Testis (tissue), 3 donors: ENCODE results near the gene ARHGAP23. TPM values are rescaled to one million over a fixed set of nuclear protein-coding genes. Genes with fewer than 3 reads are reported as not detected.
A peak's percentile ranks its signal among the peaks of the same experiment; 100 is the strongest.

Experiments used
- DNase-seq: peaks from one replicate; pipeline ENCODE4 v3.0.0-alpha.2; 2019
- H3K27ac ChIP-seq, 2 donors: fragments of 200-600 bp; sonication (generic); one replicate each; pipeline ENCODE4 v1.5.1; 2019
- H3K27me3 ChIP-seq: fragments of 200-600 bp; sonication (generic); one replicate; pipeline ENCODE4 v1.5.1; 2019
- H3K36me3 ChIP-seq: fragments of 200-600 bp; sonication (generic); one replicate; pipeline ENCODE4 v1.5.1; 2017; ENCODE audit warnings: low read depth; ENCODE audit errors: missing control alignments
- H3K4me1 ChIP-seq: fragments of 200-600 bp; sonication (generic); one replicate; pipeline ENCODE4 v1.5.1; 2019
- H3K4me3 ChIP-seq, 2 donors: fragments of 200-600 bp; sonication (generic); one replicate each; pipeline ENCODE4 v1.5.1; 2017 to 2019
- H3K9me3 ChIP-seq: fragments of 200-600 bp; sonication (generic); one replicate; pipeline ENCODE4 v1.5.1; 2017
- POLR2A ChIP-seq: fragments of 450-650 bp; IDR thresholded peaks from one replicate; pipeline ENCODE4 v1.6.1; 2017; ENCODE audit warnings: antibody characterized with exemption, mild to moderate bottlenecking, moderate library complexity
- WGBS, 2 donors: methylation state at CpG; one replicate each; pipeline ENCODE4 v1.1.5; 2018; 5-methylcytosine and 5-hydroxymethylcytosine counted together
- intact Hi-C: fragments of 100-400 bp; cut with DNase I; formaldehyde crosslinking; loops from one replicate; pipeline ENCODE4 v1.15.1; 2023; ENCODE audit warnings: low total_unique reads
- polyA plus RNA-seq: library from polyadenylated mRNA; stranded (reverse); fragments of 350-450 nt; fragmentation: Illumina TruSeq; extraction: RNeasy Lipid Tissue Mini Kit (QIAGEN cat#74804); gene quantifications from one replicate; pipeline ENCODE4 v1.2.3, GENCODE V29; 2014; ENCODE audit warnings: low read depth, low replicate concordance; ENCODE audit not compliant: insufficient read depth
- total RNA-seq, 2 donors: library from RNA; depleted of rRNA; stranded (reverse); fragments of >200 nt; gene quantifications; one replicate each; pipeline ENCODE4 v1.2.3, GENCODE V29; 2016
- TF ChIP-seq, protein P1 (sequence below), 3 experiments: fragments of 450-650 bp in 2 of 3; fragments of 200-600 bp in 1 of 3; sonication (generic) in 1 of 3; IDR thresholded peaks; one replicate each; pipeline ENCODE4 v1.5.1; 2016 to 2019; ENCODE audit warnings: antibody characterized with exemption in 3 of 3, mild to moderate bottlenecking in 2 of 3, moderate library complexity in 1 of 3

ARHGAP23 gene
- total and polyA plus RNA-seq, 3 donors from 2014 or later = 78.0 to 235 (median 146) TPM

DNA sequence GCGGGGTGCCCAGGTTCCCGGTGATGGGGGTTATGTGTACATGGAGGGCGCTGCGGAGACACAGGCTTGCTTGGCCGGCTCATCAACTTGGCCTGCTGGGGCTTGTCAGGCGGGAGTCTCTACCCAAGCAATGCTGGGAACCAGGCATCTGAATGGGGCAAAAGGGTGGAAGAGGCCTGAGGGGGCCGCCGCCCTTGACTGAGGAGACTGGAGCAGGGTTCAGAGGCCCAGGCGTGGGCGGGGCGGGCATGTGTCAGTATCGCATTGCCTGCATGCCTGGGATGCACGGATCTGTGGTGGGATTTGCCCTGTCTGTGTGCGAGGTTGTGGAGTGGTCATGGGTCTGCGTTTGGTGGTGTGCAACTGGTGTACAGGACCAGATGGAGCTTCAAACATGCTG is 21.1 kb downstream of the ARHGAP23 start:
- no peak overlapping the region for H3K27ac ChIP-seq
- no peak overlapping the region for H3K4me3 ChIP-seq
- no peak for TF ChIP-seq POLR2A
- TF ChIP-seq, protein P1, sequence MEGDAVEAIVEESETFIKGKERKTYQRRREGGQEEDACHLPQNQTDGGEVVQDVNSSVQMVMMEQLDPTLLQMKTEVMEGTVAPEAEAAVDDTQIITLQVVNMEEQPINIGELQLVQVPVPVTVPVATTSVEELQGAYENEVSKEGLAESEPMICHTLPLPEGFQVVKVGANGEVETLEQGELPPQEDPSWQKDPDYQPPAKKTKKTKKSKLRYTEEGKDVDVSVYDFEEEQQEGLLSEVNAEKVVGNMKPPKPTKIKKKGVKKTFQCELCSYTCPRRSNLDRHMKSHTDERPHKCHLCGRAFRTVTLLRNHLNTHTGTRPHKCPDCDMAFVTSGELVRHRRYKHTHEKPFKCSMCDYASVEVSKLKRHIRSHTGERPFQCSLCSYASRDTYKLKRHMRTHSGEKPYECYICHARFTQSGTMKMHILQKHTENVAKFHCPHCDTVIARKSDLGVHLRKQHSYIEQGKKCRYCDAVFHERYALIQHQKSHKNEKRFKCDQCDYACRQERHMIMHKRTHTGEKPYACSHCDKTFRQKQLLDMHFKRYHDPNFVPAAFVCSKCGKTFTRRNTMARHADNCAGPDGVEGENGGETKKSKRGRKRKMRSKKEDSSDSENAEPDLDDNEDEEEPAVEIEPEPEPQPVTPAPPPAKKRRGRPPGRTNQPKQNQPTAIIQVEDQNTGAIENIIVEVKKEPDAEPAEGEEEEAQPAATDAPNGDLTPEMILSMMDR (IDR thresholded peaks at IDR 0.05) = no peak
- H3K9me3 ChIP-seq = no peaks in the 10 kb centered on the region
- intact Hi-C loops = no loop called here
- no peaks in the 10 kb centered on the region for H3K36me3 ChIP-seq
- peaks cover 28% of the 10 kb centered on the region for H3K4me1 ChIP-seq
- DNase-seq = no peak
- H3K27me3 ChIP-seq = no peaks in the 10 kb centered on the region
- 62% methylated on average over 13 of the region's 15 CpGs; no CpG with 5 or more reads in 1 of the 2 donors for WGBS, 2 donors

DNA sequence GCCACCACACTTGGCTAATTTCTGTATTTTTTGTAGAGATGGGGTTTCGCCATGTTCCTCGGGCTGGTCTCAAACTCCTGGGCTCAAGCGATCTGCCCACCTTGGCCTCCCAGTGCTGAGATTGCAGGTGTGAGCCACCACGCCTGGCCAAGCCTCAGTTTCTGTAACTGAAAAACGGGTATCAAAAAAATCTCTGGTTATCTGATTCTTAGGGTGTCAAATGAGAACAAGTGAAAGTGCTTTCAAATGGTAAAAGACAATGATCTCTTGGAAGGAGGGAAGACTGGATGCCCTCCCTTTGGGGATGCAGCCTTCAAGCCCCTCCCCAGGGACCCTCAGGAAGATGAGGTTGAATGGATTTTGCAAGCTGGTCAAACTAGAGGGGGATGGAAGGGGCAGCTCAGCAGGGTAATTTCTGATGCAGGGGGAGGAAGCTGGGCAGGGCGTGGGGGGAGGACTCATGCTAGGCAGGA is 22.3 kb downstream of the ARHGAP23 start:
- H3K9me3 ChIP-seq = no peaks in the 10 kb centered on the region
- intact Hi-C loops = no loop called here
- no peaks in the 10 kb centered on the region for H3K36me3 ChIP-seq
- no peaks in the 10 kb centered on the region for H3K27me3 ChIP-seq
- H3K4me3 ChIP-seq = no peak overlapping the region
- TF ChIP-seq, protein P1 (IDR thresholded peaks at IDR 0.05) = no peak
- no peak for TF ChIP-seq POLR2A
- H3K4me1 ChIP-seq = peaks cover 38% of the 10 kb centered on the region
- H3K27ac ChIP-seq = no peak overlapping the region
- 57 to 85% methylated on average over 6 of the region's 6 CpGs for WGBS, 2 donors
- no peak for DNase-seq

DNA sequence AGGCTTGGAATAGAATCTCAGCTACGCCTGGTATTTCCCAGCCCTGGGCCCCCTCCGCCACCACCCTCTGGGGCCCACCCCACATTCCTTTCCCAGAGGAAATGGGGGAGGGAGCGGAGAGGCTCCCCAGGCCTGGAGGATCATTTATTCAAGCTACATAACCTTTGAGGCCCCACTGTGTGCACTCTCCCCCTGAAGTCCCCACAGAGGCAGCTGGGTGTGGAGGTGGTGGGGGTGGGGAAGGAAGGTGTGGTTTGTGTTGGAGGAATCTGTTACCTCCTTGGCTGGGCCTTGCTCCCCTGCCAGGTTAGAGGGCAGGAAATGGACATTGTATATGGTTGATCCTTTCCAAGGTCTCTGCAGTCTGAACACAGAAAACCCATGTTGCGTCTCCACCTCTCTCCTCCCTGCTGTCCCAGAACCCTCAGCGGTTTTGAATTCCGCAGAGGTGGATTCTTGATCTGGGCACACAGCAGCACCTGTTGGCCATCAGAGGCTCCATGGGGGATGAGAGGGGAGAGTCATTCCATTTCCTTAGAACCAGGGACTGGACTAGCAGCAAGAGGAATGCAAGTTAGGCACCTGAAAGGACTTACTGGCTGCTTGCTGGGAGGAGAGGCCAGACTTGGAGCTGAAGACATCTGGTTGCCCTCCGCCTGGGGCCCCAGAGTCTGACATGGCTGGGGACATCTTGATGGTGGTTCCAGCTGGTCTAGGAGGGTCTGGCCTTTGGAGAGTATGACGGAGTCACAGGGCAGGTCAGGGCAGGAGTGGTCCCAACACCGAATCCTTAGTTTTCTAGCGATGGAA is 23.0 kb downstream of the ARHGAP23 start:
- WGBS, 2 donors = 61 to 62% methylated on average over 6 to 10 of the region's 10 CpGs
- Histone ChIP-seq H3K9me3 (no peaks in the 10 kb centered on the region), H3K4me1 (peaks cover 38% of the 10 kb centered on the region), H3K4me3 (no peak overlapping the region), H3K27me3 (no peaks in the 10 kb centered on the region), H3K36me3 (no peaks in the 10 kb centered on the region), H3K27ac (no peak overlapping the region)
- no peak for DNase-seq
- intact Hi-C loops = no loop called here
- no peak for TF ChIP-seq POLR2A
- TF ChIP-seq, protein P1 (IDR thresholded peaks at IDR 0.05) = no peak

DNA sequence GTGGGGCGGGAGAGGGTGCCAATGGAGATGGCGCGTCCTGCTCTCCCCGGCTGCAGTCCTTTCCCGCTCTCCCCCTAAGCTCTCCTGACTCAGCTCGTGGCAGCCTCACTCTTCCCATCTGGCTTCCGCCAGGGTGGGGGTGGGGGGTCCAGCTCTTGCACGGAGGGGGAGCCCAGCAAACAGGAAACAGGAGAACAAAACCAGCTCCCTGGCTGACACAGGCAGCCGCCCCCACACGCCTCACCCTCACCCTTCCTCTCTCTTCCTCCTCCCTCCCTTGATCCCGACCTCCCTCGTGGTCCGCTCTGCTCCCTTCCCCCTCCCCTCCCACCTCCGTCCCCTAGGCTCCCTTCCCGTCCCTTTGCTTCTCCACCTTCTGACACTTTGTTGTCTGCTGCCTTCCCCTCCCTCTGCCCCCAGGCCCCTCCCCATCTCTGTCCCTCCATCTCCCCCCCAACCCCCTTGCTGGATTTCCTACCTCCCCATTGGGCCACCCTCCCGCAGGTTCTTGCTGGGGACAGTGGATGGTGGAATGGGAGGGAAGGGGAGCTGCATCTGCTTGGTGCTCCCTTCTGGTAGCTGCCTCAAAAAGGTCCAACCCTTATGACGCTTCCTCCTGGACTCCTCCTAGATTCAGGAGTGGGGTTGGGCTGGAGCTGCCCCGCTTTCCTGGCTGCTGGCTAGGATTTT is 23.7 kb downstream of the ARHGAP23 start:
- no peaks in the 10 kb centered on the region for H3K36me3 ChIP-seq
- H3K4me3 ChIP-seq = no peak overlapping the region
- peak overlapping the region in 1 of 2 donors; percentile 19 for H3K27ac ChIP-seq
- peaks cover 38% of the 10 kb centered on the region for H3K4me1 ChIP-seq
- WGBS, 2 donors = 32 to 44% methylated on average over 10 to 18 of the region's 18 CpGs
- H3K9me3 ChIP-seq = no peaks in the 10 kb centered on the region
- no peak for TF ChIP-seq POLR2A
- TF ChIP-seq, protein P1 (IDR thresholded peaks at IDR 0.05) = no peak
- intact Hi-C loops = no loop called here
- no peaks in the 10 kb centered on the region for H3K27me3 ChIP-seq
- DNase-seq = no peak
